HG03108 (cell line): ENCODE results near the gene OLFM1.
"Not testable (repeated sequence)": the region's sequence is repeated elsewhere in the genome, so short reads cannot be mapped to it uniquely, and the experiment has no call there.

Source experiments
- ATAC-seq: cut with Tn5 transposase; IDR thresholded peaks from one replicate; pipeline ENCODE4 v1.9.1; 2021; ENCODE audit warnings: moderate library complexity; ENCODE audit not compliant: unreplicated experiment

The OLFM1 gene

GRCh38 chr9:135105938-135106491 is 18.5 kb downstream of the OLFM1 start:
- no peak for ATAC-seq

- ATAC-seq = no peak
Measured at GRCh38 chr9:135106551-135107270, 19.2 kb downstream of the OLFM1 start.

GRCh38 chr9:135107581-135108235 is 20.2 kb downstream of the OLFM1 start:
- no peak for ATAC-seq

DNA sequence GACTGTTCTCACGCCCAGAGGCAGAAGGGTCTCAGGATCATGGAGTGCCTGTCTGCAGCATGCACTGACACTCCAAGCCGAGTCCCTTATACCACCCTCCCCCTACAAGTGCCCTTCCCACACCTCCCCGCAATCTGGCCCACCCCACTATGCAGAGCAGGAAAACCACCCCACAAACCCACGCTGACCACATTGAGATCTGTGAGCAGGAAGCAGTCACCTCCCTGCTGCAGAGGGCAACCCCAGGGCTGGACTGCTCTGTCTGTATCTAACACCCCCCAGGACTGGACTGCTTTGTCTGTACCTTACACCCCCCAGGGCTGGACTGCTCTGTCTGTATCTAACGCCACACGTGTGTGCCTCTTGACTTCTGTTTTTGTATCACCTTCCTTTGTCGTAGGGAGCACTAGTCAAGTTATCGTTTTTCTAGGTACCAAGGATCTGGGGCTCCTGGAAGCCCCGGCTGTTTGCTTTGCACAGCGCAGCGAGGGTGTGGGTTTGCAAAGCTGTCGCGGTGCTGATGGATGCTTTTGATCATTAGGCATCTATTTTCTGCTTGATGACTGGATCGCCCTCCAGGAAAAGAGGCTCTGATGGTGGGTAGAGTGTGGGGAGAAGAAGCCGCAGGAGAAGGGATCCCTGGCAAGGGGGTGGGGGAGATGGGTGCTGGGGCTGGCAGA is 21.5 kb downstream of the OLFM1 start:
- ATAC-seq = no peak

GRCh38 chr9:135109650-135110049 is 22.2 kb downstream of the OLFM1 start:
- ATAC-seq = no peak

- no peak for ATAC-seq
Measured at GRCh38 chr9:135110416-135110815, 22.9 kb downstream of the OLFM1 start.

- ATAC-seq = not testable (repeated sequence)
Measured at GRCh38 chr9:135111600-135111999, 24.1 kb downstream of the OLFM1 start.

DNA sequence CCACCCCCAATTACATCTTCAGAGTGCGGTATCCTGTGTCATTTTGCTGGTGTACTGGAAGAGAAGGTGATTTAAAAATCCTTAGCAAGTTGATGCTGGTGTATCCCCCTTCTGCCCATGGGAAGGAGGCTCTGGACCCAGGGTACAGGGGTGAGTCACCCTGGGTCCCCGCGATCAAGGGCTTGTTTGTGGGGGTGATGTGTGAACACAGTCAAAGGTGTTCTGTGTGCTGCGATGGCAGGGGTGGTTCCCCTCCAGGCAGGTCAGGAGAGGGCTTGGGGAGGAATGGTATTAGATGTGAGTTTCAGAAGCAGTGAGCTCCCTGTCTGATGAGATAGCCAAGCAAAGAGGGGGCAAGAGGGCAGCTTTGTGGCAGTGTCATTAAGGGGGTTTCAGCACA is 28.9 kb downstream of the OLFM1 start:
- ATAC-seq = no peak

- no peak for ATAC-seq
Measured at GRCh38 chr9:135116881-135117280, 29.4 kb downstream of the OLFM1 start.

DNA sequence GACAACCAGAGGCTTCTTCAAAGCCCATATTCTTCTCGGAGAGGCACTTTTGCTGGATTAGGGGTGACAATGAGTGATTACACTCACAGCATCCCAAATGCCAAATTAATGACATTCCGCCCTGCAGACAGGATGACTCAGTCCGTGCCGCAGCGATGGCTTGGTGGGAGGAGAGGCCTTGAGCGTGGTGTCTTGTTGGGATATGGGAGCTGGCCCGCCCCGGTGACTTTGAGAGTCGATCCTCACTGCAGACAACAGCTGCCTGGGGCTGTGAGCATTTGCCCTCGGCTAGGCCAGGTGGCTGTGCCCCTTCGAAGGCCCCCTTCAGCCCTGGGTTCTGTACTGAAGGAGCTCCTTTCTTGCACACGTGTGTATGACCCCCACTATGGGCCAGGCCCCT is 29.8 kb downstream of the OLFM1 start:
- no peak for ATAC-seq

GRCh38 chr9:135119496-135120064 is 32.1 kb downstream of the OLFM1 start:
- ATAC-seq = no peak

DNA sequence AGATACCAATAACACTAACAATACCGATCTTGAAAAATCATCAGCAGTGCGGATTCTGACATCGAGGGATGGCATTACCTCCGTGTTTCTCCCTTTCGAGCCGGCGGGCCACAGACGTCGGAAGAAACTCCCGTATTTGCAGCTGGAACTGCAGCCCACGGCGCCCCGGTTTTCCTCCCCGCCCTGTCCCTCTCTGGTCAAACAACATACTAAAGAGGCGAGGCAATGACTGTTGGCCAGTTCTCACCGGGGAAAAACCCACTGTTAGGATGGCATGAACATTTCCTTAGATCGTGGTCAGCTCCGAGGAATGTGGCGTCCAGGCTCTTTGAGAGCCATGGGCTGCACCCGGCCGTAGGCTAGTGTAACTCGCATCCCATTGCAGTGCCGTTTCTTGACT is 32.8 kb downstream of the OLFM1 start:
- no peak for ATAC-seq

- no peak for ATAC-seq
Measured at GRCh38 chr9:135122316-135122715, 34.8 kb downstream of the OLFM1 start.

GRCh38 chr9:135123126-135123772 is 35.8 kb downstream of the OLFM1 start:
- ATAC-seq = no peak

DNA sequence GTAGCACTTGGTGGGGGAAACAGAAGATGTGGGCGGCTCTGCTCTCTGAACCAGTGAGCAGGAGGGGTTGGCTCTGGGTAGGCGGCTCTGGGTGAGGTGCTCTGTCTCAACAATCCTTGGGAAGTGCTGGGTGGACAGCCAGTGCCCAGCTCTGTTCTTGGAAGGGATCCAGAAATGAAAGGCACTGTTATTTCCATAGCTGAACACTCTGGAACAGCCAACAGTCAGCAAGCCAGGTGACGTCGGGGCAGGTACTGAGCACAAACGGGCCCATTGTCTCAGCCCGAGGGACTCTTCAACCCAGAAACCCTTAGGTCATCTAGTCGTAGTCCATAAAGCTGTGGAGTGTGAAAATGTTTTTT is 36.3 kb downstream of the OLFM1 start:
- no peak for ATAC-seq

- no peak for ATAC-seq
Measured at GRCh38 chr9:135126451-135127187, 39.2 kb downstream of the OLFM1 start.

GRCh38 chr9:135127718-135128670 is 40.5 kb downstream of the OLFM1 start:
- ATAC-seq = no peak

- no peak for ATAC-seq
Measured at GRCh38 chr9:135129137-135129695, 41.7 kb downstream of the OLFM1 start.
